GM18873 (cell line): ENCODE results near the gene PIGQ.

ENCODE experiments used
- ATAC-seq: cut with Tn5 transposase; IDR thresholded peaks from one replicate; pipeline ENCODE4 v1.9.1; 2021; ENCODE audit warnings: mild to moderate bottlenecking, moderate library complexity, moderate number of reproducible peaks; ENCODE audit not compliant: unreplicated experiment, low FRiP score

PIGQ gene

GRCh38 chr16:625117-625976 is 55.6 kb downstream of the PIGQ start:
- ATAC-seq, result no peak

- ATAC-seq, result no peak
Measured at GRCh38 chr16:625977-626765, 56.4 kb downstream of the PIGQ start.

GRCh38 chr16:626787-627453 is 57.2 kb downstream of the PIGQ start:
- no peak for ATAC-seq

- no peak for ATAC-seq
Measured at GRCh38 chr16:627454-628239, 57.9 kb downstream of the PIGQ start.

GRCh38 chr16:628321-629061 is 58.7 kb downstream of the PIGQ start:
- no peak for ATAC-seq

GRCh38 chr16:629185-629832 is 59.5 kb downstream of the PIGQ start:
- no peak for ATAC-seq

- ATAC-seq, result no peak
Measured at GRCh38 chr16:629833-630248, 60.1 kb downstream of the PIGQ start.

- no peak for ATAC-seq
Measured at GRCh38 chr16:630249-630814, 60.6 kb downstream of the PIGQ start.

- no peak for ATAC-seq
Measured at GRCh38 chr16:630815-631405, 61.1 kb downstream of the PIGQ start, which contains the start of gene WFIKKN1. Gene WFIKKN1, plus strand, starts transcription at chr16:630985. Its CDS starts 269 bp downstream, at chr16:631254.

GRCh38 chr16:631808-632358 is 62.1 kb downstream of the PIGQ start:
- no peak for ATAC-seq

GRCh38 chr16:632486-633335 is 62.9 kb downstream of the PIGQ start:
- no peak for ATAC-seq

GRCh38 chr16:633336-634050 is 63.7 kb downstream of the PIGQ start:
- no peak for ATAC-seq
